B cell (primary cell): ENCODE data around the gene CFL1. TPM values are rescaled to one million over a fixed set of nuclear protein-coding genes. Genes with fewer than 3 reads are reported as not detected.

Source experiments
- ATAC-seq: fragments of 200-7000 bp; cut with Tn5 transposase; one replicate; pipeline ENCODE4 v1.10.0; 2021; ENCODE audit warnings: low read depth, mild to moderate bottlenecking, moderate number of reproducible peaks, moderate library complexity
- CTCF ChIA-PET: fragments of 350-600 bp; sonication (Branson Sonifier 250); formaldehyde crosslinking; loops from one replicate; lab custom pipeline; 2021; ENCODE audit warnings: antibody characterized with exemption, inconsistent platforms; lab: Charles Lee
- POLR2A ChIA-PET: fragments of 350-600 bp; sonication (Branson Sonifier 250); formaldehyde crosslinking; loops from one replicate; lab custom pipeline; 2021; ENCODE audit warnings: antibody characterized with exemption; lab: Charles Lee
- DNase-seq: peaks from one replicate; pipeline ENCODE4 v3.0.0; 2013
- H2AFZ ChIP-seq: 2 replicates; pipeline ENCODE4 v1.6.1; 2012; ENCODE audit warnings: mild to moderate bottlenecking, low read depth, low read length; ENCODE audit not compliant: insufficient read depth, poor library complexity, severe bottlenecking
- H3K27ac ChIP-seq, 2 donors: 1 replicate in 1 of 2; 2 replicates in 1 of 2; pipeline ENCODE4 v1.5.1; 2012 to 2013; ENCODE audit warnings: low read length in 2 of 2, mild to moderate bottlenecking in 2 of 2, moderate library complexity in 1 of 2
- H3K27me3 ChIP-seq, 4 experiments: fragments of 200-600 bp in 1 of 4; sonication (generic) in 1 of 4; replicated peaks in 1 of 4; 1 replicate in 2 of 4; 2 replicates in 2 of 4; pipeline versions ENCODE4 v1.6.1 to v1.7.0; 2013 to 2016; ENCODE audit warnings: low read length in 3 of 4, mild to moderate bottlenecking in 2 of 4, mixed read lengths in 1 of 4, moderate library complexity in 1 of 4; ENCODE audit not compliant: insufficient read depth in 4 of 4, control insufficient read depth in 3 of 4; ENCODE audit errors: control extremely low read depth in 1 of 4
- H3K36me3 ChIP-seq, 2 experiments: replicated peaks in 1 of 2; 1 replicate in 1 of 2; 2 replicates in 1 of 2; pipeline versions ENCODE4 v1.6.1 to v1.7.1; 2013; ENCODE audit warnings: low read length in 1 of 2; ENCODE audit not compliant: insufficient read depth in 2 of 2, control insufficient read depth in 1 of 2; ENCODE audit errors: control extremely low read depth in 1 of 2, extremely low read depth in 1 of 2
- H3K4me1 ChIP-seq, 2 donors: fragments of 200-600 bp in 1 of 2; sonication (generic) in 1 of 2; 1 replicate in 1 of 2; 2 replicates in 1 of 2; pipeline versions ENCODE4 v1.5.1 to v1.6.1; 2013 to 2017; ENCODE audit warnings: low read length in 2 of 2; ENCODE audit not compliant: control insufficient read depth in 2 of 2, insufficient read depth in 2 of 2
- H3K4me2 ChIP-seq: replicated peaks from 2 replicates; pipeline ENCODE3; 2012; ENCODE audit warnings: mild to moderate bottlenecking, low read depth, low read length; ENCODE audit not compliant: poor library complexity, severe bottlenecking
- H3K4me3 ChIP-seq, 5 experiments: fragments of 200-600 bp in 1 of 5; sonication (generic) in 1 of 5; 1 replicate in 3 of 5; 2 replicates in 2 of 5; pipeline versions ENCODE4 v1.5.1 to v1.7.0; 2011 to 2016; ENCODE audit warnings: low read length in 4 of 5, mild to moderate bottlenecking in 4 of 5, low read depth in 2 of 5, control low read depth in 1 of 5, moderate library complexity in 1 of 5; ENCODE audit not compliant: insufficient read depth in 1 of 5; ENCODE audit errors: control extremely low read depth in 1 of 5, extremely low read depth in 1 of 5
- H3K79me2 ChIP-seq: fragments of 200-600 bp; sonication (generic); one replicate; pipeline ENCODE4 v1.6.0; 2016; ENCODE audit warnings: low read length; ENCODE audit not compliant: control insufficient read depth, insufficient read depth
- H3K9ac ChIP-seq: fragments of 200-600 bp; sonication (generic); 2 replicates; pipeline ENCODE4 v1.6.1; 2017; ENCODE audit warnings: mild to moderate bottlenecking, low read length, moderate library complexity
- H3K9me3 ChIP-seq, 3 donors: one replicate each; pipeline versions ENCODE4 v1.6.1 to v1.7.1; 2013; ENCODE audit warnings: low read length in 2 of 3; ENCODE audit not compliant: control insufficient read depth in 2 of 3, insufficient read depth in 1 of 3; ENCODE audit errors: control extremely low read depth in 1 of 3
- H4K20me1 ChIP-seq: 2 replicates; pipeline ENCODE4 v1.6.0; 2012; ENCODE audit warnings: mild to moderate bottlenecking, low read length; ENCODE audit not compliant: insufficient read depth, control insufficient read depth, poor library complexity, severe bottlenecking
- H3K27ac Mint-ChIP-seq: one replicate; pipeline ENCODE4 v1.8.0; 2021; ENCODE audit warnings: mixed read lengths
- H3K27me3 Mint-ChIP-seq: one replicate; pipeline ENCODE4 v1.8.0; 2021; ENCODE audit warnings: mixed read lengths
- H3K4me1 Mint-ChIP-seq: one replicate; pipeline ENCODE4 v1.8.0; 2021; ENCODE audit warnings: mixed read lengths
- H3K4me3 Mint-ChIP-seq: one replicate; pipeline ENCODE4 v1.8.0; 2021; ENCODE audit warnings: mixed read lengths
- H3K9me3 Mint-ChIP-seq: one replicate; pipeline ENCODE4 v1.8.0; 2022; ENCODE audit warnings: mixed read lengths; ENCODE audit not compliant: insufficient read depth
- CTCF ChIP-seq: fragments of 200-600 bp; IDR thresholded peaks from one replicate; pipeline ENCODE4 v1.8.0; 2022; ENCODE audit warnings: antibody characterized with exemption, mild to moderate bottlenecking
- EZH2 ChIP-seq: IDR thresholded peaks from 2 replicates; pipeline ENCODE4 v1.6.1; 2012; ENCODE audit warnings: borderline replicate concordance, low read depth, mild to moderate bottlenecking, moderate library complexity, low read length; ENCODE audit not compliant: insufficient read depth, poor library complexity, severe bottlenecking
- WGBS: methylation state at CpG from one replicate; pipeline ENCODE4 v1.1.5; 2013; ENCODE audit warnings: missing lambda C conversion rate; ENCODE audit not compliant: insufficient coverage; 5-methylcytosine and 5-hydroxymethylcytosine counted together
- intact Hi-C: fragments of 100-400 bp; cut with micrococcal nuclease; formaldehyde crosslinking; loops from one replicate; pipeline ENCODE4 v1.10.0; 2022
- polyA plus RNA-seq: library from polyadenylated mRNA; depleted of rRNA; stranded (reverse); fragments of >200 nt; gene quantifications from 2 replicates; pipeline ENCODE4 v1.2.3, GENCODE V29; 2012
- total RNA-seq, 2 donors: library from RNA; stranded (reverse); fragments of 120-200 nt in 1 of 2; gene quantifications; 1 replicate in 1 of 2; 2 replicates in 1 of 2; pipeline versions ENCODE4 v1.2.3 to v1.2.4, GENCODE V29; 2013 to 2022

The CFL1 gene
- total and polyA plus RNA-seq, 2 donors (not counting 1 experiment from before 2014, with no cell fraction given): 455 to 990 TPM

- Histone ChIP-seq H2AFZ (no peak overlapping the region), H3K27ac (peak overlapping the region in 1 of 2 donors; percentile 77), H3K79me2 (peaks cover 46% of the 10 kb centered on the region), H4K20me1 (peaks cover 68% of the 10 kb centered on the region), H3K4me3 (peak overlapping the region in 3 of 5 experiments; percentile 95 to 98 (median 96)), H3K9me3 (peaks cover 0 to 10% (median 0%) of the 10 kb centered on the region in 3 donors), H3K9ac (peak overlapping the region; percentile 79), H3K4me1 (peaks cover 19 to 43% of the 10 kb centered on the region in 2 donors), H3K27me3 (no peaks in the 10 kb centered on the region), H3K36me3 (peaks cover 0 to 56% of the 10 kb centered on the region in 2 experiments), H3K4me2 (peak overlapping the region; percentile 94)
- Mint-ChIP-seq H3K4me3 (peak overlapping the region; percentile 94), H3K27ac (peak overlapping the region; percentile 95), H3K4me1 (peaks cover 49% of the 10 kb centered on the region), H3K9me3 (no peaks in the 10 kb centered on the region), H3K27me3 (no peaks in the 10 kb centered on the region)
- WGBS: 95% methylated on average over 15 of the region's 15 CpGs
- ATAC-seq (no peak), DNase-seq (peak; percentile 27)
- intact Hi-C loops: loop anchor here (5.0 kb wide), 1 partner anchor 411 kb away; the partner anchor contains the start of gene RAB1B
- CTCF ChIA-PET: interaction anchor here (1.0 to 8.6 kb wide), 2 partner anchors 32 to 76 kb away, joined by 3 to 244 read pairs; partner anchors contain the start of genes CCDC85B and FIBP
- TF ChIP-seq CTCF: no peak
- TF ChIP-seq EZH2: no peak
- POLR2A ChIA-PET: interaction anchor here (0.5 kb wide), 2 partner anchors 11 to 13 kb away, joined by 4 to 9 read pairs; no protein-coding TSS in a partner anchor
These were observed 2.0 kb downstream of the CFL1 start for GRCh38 chr11:65855927-65856363.
